ELF-1 (cell line): ENCODE measurements around the gene SARNP.
"Not testable (repeated sequence)": the region's sequence is repeated elsewhere in the genome, so short reads cannot be mapped to it uniquely, and the experiment has no call there.

Experiments used
- DNase-seq: peaks from one replicate; pipeline ENCODE4 v3.0.0-alpha.2; 2016; ENCODE audit warnings: low read depth, low spot score

Gene SARNP

GRCh38 chr12:55797068-55797467 lies 20.5 kb downstream of the SARNP start:
- no peak for DNase-seq

- no peak for DNase-seq
Observed at GRCh38 chr12:55795950-55796349, 21.6 kb downstream of the SARNP start.

GRCh38 chr12:55789893-55790292 lies 27.6 kb downstream of the SARNP start:
- DNase-seq = no peak

- no peak for DNase-seq
Observed at GRCh38 chr12:55789171-55789570, 28.4 kb downstream of the SARNP start.

GRCh38 chr12:55788546-55788945 lies 29.0 kb downstream of the SARNP start:
- no peak for DNase-seq

- DNase-seq = no peak
Observed at GRCh38 chr12:55780685-55781084, 36.8 kb downstream of the SARNP start.

- no peak for DNase-seq
Observed at GRCh38 chr12:55777856-55778255, 39.7 kb downstream of the SARNP start.

GRCh38 chr12:55771736-55772135 lies 45.8 kb downstream of the SARNP start:
- DNase-seq = no peak

- DNase-seq = no peak
Observed at GRCh38 chr12:55767156-55767555, 50.4 kb downstream of the SARNP start.

- DNase-seq = no peak
Observed at GRCh38 chr12:55765736-55766290, 51.7 kb downstream of the SARNP start.

- no peak for DNase-seq
Observed at GRCh38 chr12:55762646-55763045, 54.9 kb downstream of the SARNP start.

- DNase-seq = no peak
Observed at GRCh38 chr12:55760663-55761062, 56.9 kb downstream of the SARNP start.

GRCh38 chr12:55758575-55758974 lies 58.9 kb downstream of the SARNP start:
- DNase-seq = not testable (repeated sequence)

- DNase-seq = no peak
Observed at GRCh38 chr12:55757701-55758100, 59.8 kb downstream of the SARNP start.

GRCh38 chr12:55755246-55755645 lies 62.3 kb downstream of the SARNP start:
- DNase-seq = no peak

- no peak for DNase-seq
Observed at GRCh38 chr12:55748230-55748993, 69.1 kb downstream of the SARNP start.

- DNase-seq = no peak
Observed at GRCh38 chr12:55746913-55747231, 70.7 kb downstream of the SARNP start.

GRCh38 chr12:55746174-55746912 lies 71.2 kb downstream of the SARNP start:
- DNase-seq = no peak

GRCh38 chr12:55745361-55746173 lies 72.0 kb downstream of the SARNP start:
- peak; percentile 98 for DNase-seq

- DNase-seq = peak; percentile 43
Observed at GRCh38 chr12:55744340-55745030, 73.0 kb downstream of the SARNP start.
